Upper lobe of right lung (tissue), 1 donor: ENCODE results near the gene CDH3. TPM values are rescaled to one million over a fixed set of nuclear protein-coding genes. Genes with fewer than 3 reads are reported as not detected.

Source experiments
- ATAC-seq: fragments of 200-7000 bp; cut with Tn5 transposase; one replicate; pipeline ENCODE4 v1.9.1; 2020; ENCODE audit warnings: mild to moderate bottlenecking, moderate library complexity
- DNase-seq: peaks from one replicate; pipeline ENCODE4 v3.0.0-alpha.2; 2020
- H3K27ac ChIP-seq: fragments of 200-600 bp; one replicate; pipeline ENCODE4 v1.8.0; 2022
- H3K27me3 ChIP-seq: fragments of 200-600 bp; one replicate; pipeline ENCODE4 v1.8.0; 2022; ENCODE audit warnings: mild to moderate bottlenecking
- H3K36me3 ChIP-seq: fragments of 200-600 bp; one replicate; pipeline ENCODE4 v1.8.0; 2022
- H3K4me1 ChIP-seq: fragments of 200-600 bp; one replicate; pipeline ENCODE4 v1.8.0; 2022
- H3K4me3 ChIP-seq: fragments of 200-600 bp; one replicate; pipeline ENCODE4 v1.8.0; 2022; ENCODE audit warnings: mild to moderate bottlenecking
- H3K9me3 ChIP-seq: fragments of 200-600 bp; one replicate; pipeline ENCODE4 v1.8.0; 2022
- CTCF ChIP-seq: fragments of 200-600 bp; IDR thresholded peaks from one replicate; pipeline ENCODE4 v1.8.0; 2022; ENCODE audit warnings: antibody characterized with exemption
- intact Hi-C: fragments of 100-400 bp; cut with DNase I; formaldehyde crosslinking; loops from one replicate; pipeline ENCODE4 v1.11.0; 2022
- total RNA-seq: library from RNA; stranded (reverse); fragmentation: NEBNext Ultra II Directional; extraction: Animal tissue kit (Norgen Biotek cat#: 25700); gene quantifications from one replicate; pipeline ENCODE4 v1.2.1, GENCODE V29; 2021
- donor health status: DM: no; HTN: yes; CAD: no; lungs with severe emphysema.

CDH3 gene
- total RNA-seq, 1 donor from 2014 or later = 9.6 TPM

GRCh38 chr16:68700831-68701230 lies 55.7 kb downstream of the CDH3 start:
- Histone ChIP-seq H3K27ac (no peak overlapping the region), H3K27me3 (no peaks in the 10 kb centered on the region), H3K36me3 (no peaks in the 10 kb centered on the region), H3K4me3 (no peak overlapping the region), H3K4me1 (peaks cover 3% of the 10 kb centered on the region), H3K9me3 (no peaks in the 10 kb centered on the region)
- TF ChIP-seq CTCF = no peak
- DNase-seq (no peak), ATAC-seq (no peak)
- intact Hi-C loops = loop anchor here (10.0 kb wide), 1 partner anchor 104 kb away; no protein-coding TSS in a partner anchor

- H3K4me1 ChIP-seq = peaks cover 3% of the 10 kb centered on the region
- no peak overlapping the region for H3K27ac ChIP-seq
- no peaks in the 10 kb centered on the region for H3K36me3 ChIP-seq
- DNase-seq (peak; percentile 90), ATAC-seq (peak; percentile 94)
- no peak overlapping the region for H3K4me3 ChIP-seq
- H3K27me3 ChIP-seq = no peaks in the 10 kb centered on the region
- peak; percentile 77 for TF ChIP-seq CTCF
- no peaks in the 10 kb centered on the region for H3K9me3 ChIP-seq
- intact Hi-C loops = loop anchor here (10.0 kb wide), 1 partner anchor 100 kb away; no protein-coding TSS in a partner anchor
Measured at GRCh38 chr16:68704232-68704867, 59.2 kb downstream of the CDH3 start.

GRCh38 chr16:68707340-68708152 lies 62.4 kb downstream of the CDH3 start:
- Histone ChIP-seq H3K27me3 (peaks cover 7% of the 10 kb centered on the region), H3K4me1 (peaks cover 3% of the 10 kb centered on the region), H3K27ac (no peak overlapping the region), H3K36me3 (no peaks in the 10 kb centered on the region), H3K4me3 (no peak overlapping the region), H3K9me3 (no peaks in the 10 kb centered on the region)
- DNase-seq = peak; percentile 85
- intact Hi-C loops = loop anchor here (10.0 kb wide), 1 partner anchor 97 kb away; no protein-coding TSS in a partner anchor
- peak; percentile 75 for ATAC-seq
- TF ChIP-seq CTCF = no peak

- peaks cover 7% of the 10 kb centered on the region for H3K27me3 ChIP-seq
- ATAC-seq (no peak), DNase-seq (no peak)
- H3K4me1 ChIP-seq = no peaks in the 10 kb centered on the region
- intact Hi-C loops = no loop called here
- no peak overlapping the region for H3K4me3 ChIP-seq
- no peak overlapping the region for H3K27ac ChIP-seq
- no peak for TF ChIP-seq CTCF
- no peaks in the 10 kb centered on the region for H3K9me3 ChIP-seq
- no peaks in the 10 kb centered on the region for H3K36me3 ChIP-seq
Measured at GRCh38 chr16:68710211-68710610, 65.1 kb downstream of the CDH3 start.

- no peaks in the 10 kb centered on the region for H3K36me3 ChIP-seq
- no peak for TF ChIP-seq CTCF
- intact Hi-C loops = no loop called here
- no peaks in the 10 kb centered on the region for H3K9me3 ChIP-seq
- H3K27me3 ChIP-seq = peaks cover 7% of the 10 kb centered on the region
- no peak overlapping the region for H3K4me3 ChIP-seq
- no peaks in the 10 kb centered on the region for H3K4me1 ChIP-seq
- no peak overlapping the region for H3K27ac ChIP-seq
- ATAC-seq = peak; percentile 68
- DNase-seq = no peak
Measured at GRCh38 chr16:68711421-68712139, 66.5 kb downstream of the CDH3 start.
